Measurements from ENCODE around the gene PSAPL1. TPM values are rescaled to one million over a fixed set of nuclear protein-coding genes. Genes with fewer than 3 reads are reported as not detected.

Gene PSAPL1
- total and polyA plus RNA-seq, 9 of the 15 experiments (the other 6 are each of a cell fraction or from before 2014, with no cell fraction given): not detected

DNA sequence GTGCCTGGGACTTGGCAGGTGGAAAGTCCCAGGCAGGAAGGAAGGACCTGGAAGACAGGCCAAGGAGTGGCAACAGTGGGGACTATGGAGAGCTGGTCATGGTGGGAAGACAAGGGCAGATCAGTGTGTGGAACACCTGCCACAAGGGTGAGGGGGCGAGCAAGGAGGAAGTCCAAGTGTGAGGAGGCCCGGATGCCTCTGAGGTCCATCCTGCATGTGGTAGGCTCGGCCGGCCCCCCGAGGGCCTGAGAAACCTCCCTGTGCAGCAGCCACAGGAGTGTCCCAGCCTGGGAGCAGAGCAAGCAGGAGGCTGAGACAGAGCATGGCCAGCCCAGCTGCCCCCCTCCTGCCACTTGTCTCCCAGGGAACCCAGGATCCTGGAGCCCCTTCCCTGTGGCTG, 40.5 kb upstream of the PSAPL1 start:
- ATAC-seq (no peak), DNase-seq (ENCODE audit: extremely low read depth in 1 of 4, low spot score in 3 of 4) (no peak), FAIRE-seq (no peak)
- H3K79me2 ChIP-seq (ENCODE audit: control insufficient read depth, insufficient read depth, low read length): no peaks in the 10 kb centered on the region
- H3K4me3 ChIP-seq: no peak overlapping the region
- TF ChIP-seq SIX5 (IDR thresholded peaks at IDR 0.05; ENCODE audit: borderline replicate concordance in 1 of 2, insufficient read depth in 1 of 2, low read depth in 1 of 2, low read length in 2 of 2) (no peak), CBX8 (IDR thresholded peaks at IDR 0.05; ENCODE audit: borderline replicate concordance, extremely low read depth, low read depth, low read length, poor library complexity, severe bottlenecking) (no peak), TBL1XR1 (IDR thresholded peaks at IDR 0.05; ENCODE audit: low read length in 2 of 2) (no peak), ESRRA (IDR thresholded peaks at IDR 0.05; ENCODE audit: borderline replicate concordance, low read depth) (no peak), CBFA2T2 (conservative IDR thresholded peaks at IDR 0.05) (no peak), ZNF79 (CRISPR knock-in tag; IDR thresholded peaks at IDR 0.05; ENCODE audit: low read depth) (no peak), HIVEP1 (CRISPR knock-in tag; IDR thresholded peaks at IDR 0.05) (no peak), NEUROD1 (IDR thresholded peaks at IDR 0.05; ENCODE audit: borderline replicate concordance, low read depth, low read length, partially characterized antibody) (no peak), KLF6 (CRISPR knock-in tag; IDR thresholded peaks at IDR 0.05; ENCODE audit: borderline replicate concordance) (no peak), ZNF766 (CRISPR knock-in tag; conservative IDR thresholded peaks at IDR 0.05) (no peak)
- TF ChIP-seq, protein P1, sequence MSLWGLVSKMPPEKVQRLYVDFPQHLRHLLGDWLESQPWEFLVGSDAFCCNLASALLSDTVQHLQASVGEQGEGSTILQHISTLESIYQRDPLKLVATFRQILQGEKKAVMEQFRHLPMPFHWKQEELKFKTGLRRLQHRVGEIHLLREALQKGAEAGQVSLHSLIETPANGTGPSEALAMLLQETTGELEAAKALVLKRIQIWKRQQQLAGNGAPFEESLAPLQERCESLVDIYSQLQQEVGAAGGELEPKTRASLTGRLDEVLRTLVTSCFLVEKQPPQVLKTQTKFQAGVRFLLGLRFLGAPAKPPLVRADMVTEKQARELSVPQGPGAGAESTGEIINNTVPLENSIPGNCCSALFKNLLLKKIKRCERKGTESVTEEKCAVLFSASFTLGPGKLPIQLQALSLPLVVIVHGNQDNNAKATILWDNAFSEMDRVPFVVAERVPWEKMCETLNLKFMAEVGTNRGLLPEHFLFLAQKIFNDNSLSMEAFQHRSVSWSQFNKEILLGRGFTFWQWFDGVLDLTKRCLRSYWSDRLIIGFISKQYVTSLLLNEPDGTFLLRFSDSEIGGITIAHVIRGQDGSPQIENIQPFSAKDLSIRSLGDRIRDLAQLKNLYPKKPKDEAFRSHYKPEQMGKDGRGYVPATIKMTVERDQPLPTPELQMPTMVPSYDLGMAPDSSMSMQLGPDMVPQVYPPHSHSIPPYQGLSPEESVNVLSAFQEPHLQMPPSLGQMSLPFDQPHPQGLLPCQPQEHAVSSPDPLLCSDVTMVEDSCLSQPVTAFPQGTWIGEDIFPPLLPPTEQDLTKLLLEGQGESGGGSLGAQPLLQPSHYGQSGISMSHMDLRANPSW (CRISPR knock-in tag; IDR thresholded peaks at IDR 0.05): no peak
- TF ChIP-seq, protein P2, sequence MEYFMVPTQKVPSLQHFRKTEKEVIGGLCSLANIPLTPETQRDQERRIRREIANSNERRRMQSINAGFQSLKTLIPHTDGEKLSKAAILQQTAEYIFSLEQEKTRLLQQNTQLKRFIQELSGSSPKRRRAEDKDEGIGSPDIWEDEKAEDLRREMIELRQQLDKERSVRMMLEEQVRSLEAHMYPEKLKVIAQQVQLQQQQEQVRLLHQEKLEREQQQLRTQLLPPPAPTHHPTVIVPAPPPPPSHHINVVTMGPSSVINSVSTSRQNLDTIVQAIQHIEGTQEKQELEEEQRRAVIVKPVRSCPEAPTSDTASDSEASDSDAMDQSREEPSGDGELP (CRISPR knock-in tag; IDR thresholded peaks at IDR 0.05; ENCODE audit: borderline replicate concordance): no peak
- H3K36me3 ChIP-seq (ENCODE audit: control insufficient read depth, insufficient read depth, low read length): no peaks in the 10 kb centered on the region
- 0 out of 2 replicates have a peak, but pooled peaks cover 4% of the 10 kb centered on the region for H4K20me1 ChIP-seq (replicated peaks; ENCODE audit: control insufficient read depth, insufficient read depth, low read length)
- H3K4me1 ChIP-seq (replicated peaks in 1 of 2; ENCODE audit: control insufficient read depth in 2 of 2, insufficient read depth in 2 of 2, low read length in 2 of 2): no peaks in the 10 kb centered on the region
- H3K9me1 ChIP-seq (ENCODE audit: control insufficient read depth, insufficient read depth, low read length): no peaks in the 10 kb centered on the region
- no peak overlapping the region for H3K4me2 ChIP-seq (ENCODE audit: insufficient read depth, low read length)
- 0% methylated on average over 3 of the region's 5 CpGs for WGBS (ENCODE audit: insufficient coverage, low coverage, missing lambda C conversion rate)
- intact Hi-C loops (cut with micrococcal nuclease) (no loop called here), in situ Hi-C loops (cut with MboI) (no loop called here)
- CTCF ChIA-PET (ENCODE audit: low intra/inter-chr PET ratio): no interaction called here
- peaks cover 7 to 77% of the 10 kb centered on the region in 2 experiments; a peak in 4 of 5 replicates for H3K27me3 ChIP-seq (ENCODE audit: control insufficient read depth in 2 of 2, insufficient read depth in 2 of 2, low read length in 2 of 2)
- POLR2A ChIA-PET: no interaction called here
- H3K9me3 ChIP-seq (replicated peaks; ENCODE audit: control insufficient read depth, insufficient read depth, low read depth, low read length): no peaks in the 10 kb centered on the region
- BruUV-seq (replicated peaks): no TSS peak
- no peak overlapping the region for H3K9ac ChIP-seq (ENCODE audit: insufficient read depth in 1 of 2, low read depth in 2 of 2, low read length in 2 of 2)
- no peak overlapping the region for H3K27ac ChIP-seq (ENCODE audit: extremely low read depth, low read depth, low read length)
- H2AFZ ChIP-seq (ENCODE audit: low read depth, low read length): no peak overlapping the region
